Neural crest cell (in vitro differentiated cells): ENCODE measurements around the gene ZMIZ1. TPM values are rescaled to one million over a fixed set of nuclear protein-coding genes. Genes with fewer than 3 reads are reported as not detected.
A peak's percentile ranks its signal among the peaks of the same experiment; 100 is the strongest.

Source experiments
- DNase-seq: peaks from one replicate; pipeline ENCODE4 v3.0.0; 2021; ENCODE audit warnings: low read depth, mixed read lengths, low spot score
- H3K27ac Mint-ChIP-seq: one replicate; pipeline ENCODE4 v1.8.0; 2021; ENCODE audit warnings: mild to moderate bottlenecking, mixed read lengths; ENCODE audit not compliant: unreplicated experiment
- H3K27me3 Mint-ChIP-seq: 2 replicates; pipeline ENCODE4 v1.8.0; 2021; ENCODE audit warnings: low read depth, mild to moderate bottlenecking, mixed read lengths
- H3K36me3 Mint-ChIP-seq: 2 replicates; pipeline ENCODE4 v1.8.0; 2021; ENCODE audit warnings: low read depth, mild to moderate bottlenecking, mixed read lengths
- H3K4me1 Mint-ChIP-seq: 2 replicates; pipeline ENCODE4 v1.8.0; 2021; ENCODE audit warnings: mixed read lengths
- H3K4me3 Mint-ChIP-seq: one replicate; pipeline ENCODE4 v1.8.0; 2021; ENCODE audit warnings: mild to moderate bottlenecking, mixed read lengths
- H3K9me3 Mint-ChIP-seq: 2 replicates; pipeline ENCODE4 v1.8.0; 2021; ENCODE audit warnings: mixed read lengths
- CTCF ChIP-seq: fragments of 200-600 bp; sonication (generic); conservative IDR thresholded peaks from 2 replicates; pipeline ENCODE4 v1.5.0; 2021; ENCODE audit warnings: antibody characterized with exemption, mild to moderate bottlenecking
- total RNA-seq: library from RNA; stranded (reverse); gene quantifications from 2 replicates; pipeline ENCODE4 v1.2.1, GENCODE V29; 2021

Gene ZMIZ1
- total RNA-seq, 1 donor from 2014 or later: 92.0 TPM

GRCh38 chr10:79310200-79310865, 241.6 kb downstream of the ZMIZ1 start:
- no peaks in the 10 kb centered on the region for H3K27me3 Mint-ChIP-seq
- no peaks in the 10 kb centered on the region for H3K9me3 Mint-ChIP-seq
- peaks cover 9% of the 10 kb centered on the region for H3K4me1 Mint-ChIP-seq
- TF ChIP-seq CTCF: no peak
- peak overlapping the region; percentile 98 for H3K27ac Mint-ChIP-seq
- no peak for DNase-seq
- peaks cover 6% of the 10 kb centered on the region for H3K36me3 Mint-ChIP-seq
- H3K4me3 Mint-ChIP-seq: peak overlapping the region; percentile 47

- Mint-ChIP-seq H3K27ac (peak overlapping the region; percentile 98), H3K36me3 (peaks cover 6% of the 10 kb centered on the region), H3K9me3 (no peaks in the 10 kb centered on the region), H3K4me3 (peak overlapping the region; percentile 47), H3K27me3 (no peaks in the 10 kb centered on the region), H3K4me1 (peaks cover 14% of the 10 kb centered on the region)
- DNase-seq: peak; percentile 49
- no peak for TF ChIP-seq CTCF
These were observed 242.3 kb downstream of the ZMIZ1 start for GRCh38 chr10:79310911-79311573.

- TF ChIP-seq CTCF: no peak
- H3K27me3 Mint-ChIP-seq: peaks cover under 1% of the 10 kb centered on the region
- peaks cover 17% of the 10 kb centered on the region for H3K4me1 Mint-ChIP-seq
- H3K4me3 Mint-ChIP-seq: no peak overlapping the region
- no peaks in the 10 kb centered on the region for H3K9me3 Mint-ChIP-seq
- peaks cover 6% of the 10 kb centered on the region for H3K36me3 Mint-ChIP-seq
- no peak overlapping the region for H3K27ac Mint-ChIP-seq
- no peak for DNase-seq
These were observed 243.0 kb downstream of the ZMIZ1 start for GRCh38 chr10:79311581-79312407.

- peaks cover 6% of the 10 kb centered on the region for H3K36me3 Mint-ChIP-seq
- peaks cover 26% of the 10 kb centered on the region for H3K4me1 Mint-ChIP-seq
- DNase-seq: no peak
- TF ChIP-seq CTCF: no peak
- peaks cover 3% of the 10 kb centered on the region for H3K27me3 Mint-ChIP-seq
- no peak overlapping the region for H3K27ac Mint-ChIP-seq
- no peak overlapping the region for H3K4me3 Mint-ChIP-seq
- no peaks in the 10 kb centered on the region for H3K9me3 Mint-ChIP-seq
These were observed 243.9 kb downstream of the ZMIZ1 start for GRCh38 chr10:79312601-79313187.

GRCh38 chr10:79313320-79313719, 244.6 kb downstream of the ZMIZ1 start:
- no peak for DNase-seq
- Mint-ChIP-seq H3K4me3 (no peak overlapping the region), H3K27me3 (peaks cover 8% of the 10 kb centered on the region), H3K36me3 (peaks cover 3% of the 10 kb centered on the region), H3K27ac (no peak overlapping the region), H3K4me1 (peaks cover 32% of the 10 kb centered on the region), H3K9me3 (no peaks in the 10 kb centered on the region)
- TF ChIP-seq CTCF: no peak
